ENCODE results near the gene DENND6A.
A peak's percentile ranks its signal among the peaks of the same experiment; 100 is the strongest.
"Not testable (repeated sequence)": the region's sequence is repeated elsewhere in the genome, so short reads cannot be mapped to it uniquely, and the experiment has no call there.

DENND6A gene

DNA sequence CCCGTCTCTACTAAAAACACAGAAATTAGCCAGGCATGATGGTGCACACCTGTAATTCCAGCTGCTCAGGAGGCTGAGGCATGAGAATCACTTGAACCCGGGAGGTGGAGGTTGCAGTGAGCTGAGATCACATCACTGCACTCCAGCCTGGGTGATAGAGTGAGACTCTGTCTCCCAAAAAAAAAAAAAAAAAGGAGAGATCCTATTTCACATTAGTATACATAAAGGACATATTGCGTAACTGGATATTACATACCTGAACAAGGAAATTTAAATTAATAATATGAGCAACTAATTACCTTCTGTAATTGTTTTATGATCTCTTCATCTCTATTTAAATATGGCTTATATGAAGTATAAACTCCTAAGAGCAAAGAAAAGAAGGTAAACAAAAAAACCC lies 58.6 kb downstream of the DENND6A start:
- DNase-seq, result not testable (repeated sequence)

GRCh38 chr3:57627976-57628375 lies 64.9 kb downstream of the DENND6A start:
- DNase-seq, result no peak

- no peak for DNase-seq
Observed at GRCh38 chr3:57624801-57625200, 68.1 kb downstream of the DENND6A start.

GRCh38 chr3:57622362-57622761 lies 70.5 kb downstream of the DENND6A start:
- no peak for DNase-seq

DNA sequence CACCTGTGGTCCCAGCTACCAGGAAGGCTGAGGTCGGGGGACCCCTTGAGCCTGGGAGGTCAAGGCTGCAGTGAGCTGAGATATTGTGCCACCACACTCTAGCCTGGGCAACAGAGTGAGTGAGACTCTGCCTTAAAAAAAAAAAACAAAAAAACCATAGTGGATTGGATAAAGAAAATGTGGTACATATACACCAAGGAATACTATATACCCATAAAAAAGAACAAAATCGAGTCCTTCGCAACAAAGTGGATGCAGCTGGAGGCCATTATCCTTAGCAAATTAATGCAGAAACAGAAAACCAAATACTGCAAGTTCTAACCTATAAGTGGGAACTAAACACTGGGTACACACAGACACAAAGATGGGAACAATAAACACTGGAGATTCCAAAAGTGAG lies 75.1 kb downstream of the DENND6A start:
- no peak for DNase-seq

GRCh38 chr3:57616233-57616632 lies 76.6 kb downstream of the DENND6A start:
- DNase-seq, result no peak

- not testable (repeated sequence) for DNase-seq
Observed at GRCh38 chr3:57611870-57612269, 81.0 kb downstream of the DENND6A start.

DNA sequence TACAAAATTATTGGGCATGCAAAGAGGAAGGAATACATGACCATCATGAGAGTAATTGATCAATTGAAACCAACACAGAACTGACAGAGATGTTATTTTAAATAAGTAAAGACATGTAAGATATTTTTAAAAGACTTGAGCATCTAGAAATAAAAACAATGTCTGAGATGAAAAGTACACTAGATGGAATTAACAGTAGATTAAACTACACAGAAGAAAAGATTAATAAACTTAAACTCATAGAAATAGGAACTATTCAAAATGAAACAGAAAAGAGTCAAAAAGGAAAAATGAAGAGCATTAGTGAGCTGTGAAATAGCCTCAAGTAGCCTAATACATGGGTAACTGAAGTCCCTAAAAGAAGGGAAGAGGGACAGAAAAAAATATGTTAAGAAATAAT lies 87.2 kb downstream of the DENND6A start:
- no peak for DNase-seq

DNA sequence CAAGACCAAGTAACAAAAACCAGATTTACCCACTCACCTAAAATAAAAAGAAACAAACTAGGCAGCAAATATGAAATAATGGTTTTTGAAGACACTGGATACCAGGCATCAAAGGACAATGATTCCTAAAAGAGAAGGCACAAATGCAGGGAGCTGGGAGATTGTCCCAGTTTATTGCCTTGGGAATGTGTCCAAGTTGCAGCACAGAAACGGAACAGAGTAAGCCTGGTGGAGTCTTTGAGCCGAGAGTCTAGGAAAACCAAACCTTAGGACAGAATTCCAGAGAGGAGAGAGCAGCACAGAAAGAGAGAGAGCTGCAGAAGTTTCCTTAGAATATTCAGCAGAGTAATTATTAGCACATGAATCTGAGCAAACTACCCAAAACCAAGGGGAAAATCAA lies 87.9 kb downstream of the DENND6A start:
- DNase-seq, result no peak

- no peak for DNase-seq
Observed at GRCh38 chr3:57600195-57600594, 92.7 kb downstream of the DENND6A start.

GRCh38 chr3:57598765-57599360 lies 94.0 kb downstream of the DENND6A start:
- no peak for DNase-seq

GRCh38 chr3:57597127-57597923 lies 95.6 kb downstream of the DENND6A start, which contains the start of gene ARF4:
ARF4 (minus strand) TSS chr3:57597344; CDS start chr3:57597140, 204 bp downstream.
- DNase-seq, result peak; percentile 96 to 97

- DNase-seq, result peak in 1 of 2 experiments; percentile 15
Observed at GRCh38 chr3:57596495-57597126, 96.3 kb downstream of the DENND6A start.

GRCh38 chr3:57594576-57594975 lies 98.3 kb downstream of the DENND6A start:
- DNase-seq, result no peak

DNA sequence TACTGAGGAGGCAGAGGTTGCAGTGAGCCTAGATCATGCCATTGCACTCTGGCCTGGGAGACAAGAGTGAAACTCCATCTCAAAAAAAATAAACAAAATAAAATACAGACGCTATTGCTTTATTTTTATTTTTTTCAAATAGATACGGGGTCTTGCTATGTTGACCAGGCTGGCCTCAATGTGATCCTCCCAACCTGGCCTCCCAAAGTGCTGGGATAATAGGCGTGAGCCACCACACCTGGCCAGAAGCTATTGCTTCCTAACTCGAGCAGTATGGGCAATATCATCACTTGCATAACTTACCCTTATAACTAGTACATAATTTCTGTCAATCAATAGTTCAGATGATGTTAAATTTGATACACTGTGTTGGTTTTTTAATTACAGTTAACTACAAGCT lies 98.7 kb downstream of the DENND6A start:
- no peak for DNase-seq

DNA sequence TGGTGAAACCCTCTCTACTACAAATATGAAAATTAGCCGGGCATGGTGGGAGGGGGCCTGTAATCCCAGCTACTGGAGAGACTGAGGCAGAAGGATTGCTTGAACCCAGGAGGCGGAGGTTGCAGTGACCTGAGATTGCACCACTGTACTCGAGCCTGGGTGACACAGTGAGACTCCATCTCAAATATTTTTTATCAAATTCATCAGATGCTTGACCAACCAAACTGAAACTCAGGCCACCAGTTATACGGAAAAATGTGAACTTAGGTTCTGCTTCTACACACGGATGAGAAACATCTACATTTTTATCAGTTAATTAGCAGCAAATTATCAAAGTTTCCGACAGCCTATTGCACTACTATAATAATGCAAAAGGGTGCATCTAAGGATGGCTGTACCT lies 100.6 kb downstream of the DENND6A start:
- DNase-seq, result no peak

DNA sequence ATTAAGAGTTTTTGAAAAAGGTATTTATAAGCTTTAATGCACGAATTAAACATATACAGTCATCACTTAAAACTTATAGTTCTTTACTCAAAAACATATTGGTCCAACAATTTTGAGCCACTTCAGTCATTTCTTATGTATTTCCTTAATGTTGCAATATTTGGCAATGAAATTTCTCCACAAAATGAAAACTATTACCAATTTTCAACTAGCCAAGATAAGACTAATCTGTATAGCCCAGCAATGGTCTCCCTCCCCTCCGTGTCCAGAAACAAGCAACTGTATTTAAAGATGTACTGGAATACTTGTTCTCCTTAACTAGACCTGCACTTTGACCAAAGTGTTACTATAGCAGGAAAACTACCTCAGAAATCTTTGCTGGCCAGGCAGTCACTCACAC lies 105.0 kb downstream of the DENND6A start:
- DNase-seq, result no peak

DNA sequence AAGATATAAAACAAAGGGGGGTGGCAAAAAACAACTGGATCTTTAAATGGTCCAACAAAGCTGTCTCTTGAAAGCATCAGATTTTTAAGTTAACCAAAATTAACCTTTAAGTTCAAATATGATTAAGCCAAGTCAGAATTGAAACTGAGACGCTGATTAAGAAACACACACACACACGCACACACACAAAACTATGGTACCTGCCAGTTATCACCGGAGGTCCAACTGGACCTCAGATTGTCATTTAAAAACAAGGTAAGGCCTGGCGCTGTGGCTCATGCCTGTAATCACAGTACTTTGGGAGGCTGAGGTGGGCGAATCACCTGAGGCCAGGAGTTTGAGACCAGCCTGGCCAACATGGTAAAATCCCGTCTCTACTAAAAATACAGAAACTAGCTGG lies 106.1 kb downstream of the DENND6A start:
- no peak for DNase-seq

DNA sequence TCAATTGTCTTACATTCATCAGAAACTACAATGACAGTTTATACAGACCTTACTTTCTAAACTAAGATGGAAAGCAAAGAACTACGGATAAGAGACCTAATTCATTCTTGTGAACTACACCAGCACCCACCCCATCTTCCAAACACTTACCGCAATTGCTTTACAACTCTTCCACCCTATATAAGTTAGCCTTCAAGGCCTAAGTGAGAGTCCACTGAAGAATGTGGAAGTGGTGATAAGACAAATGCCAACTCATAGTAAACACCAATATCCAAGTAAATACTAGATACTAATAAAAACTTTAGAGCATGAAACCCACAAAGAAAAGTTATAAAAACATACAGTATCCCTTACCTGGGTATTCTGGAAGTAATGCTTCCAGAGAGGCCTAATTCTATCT lies 109.3 kb downstream of the DENND6A start:
- DNase-seq, result no peak

DNA sequence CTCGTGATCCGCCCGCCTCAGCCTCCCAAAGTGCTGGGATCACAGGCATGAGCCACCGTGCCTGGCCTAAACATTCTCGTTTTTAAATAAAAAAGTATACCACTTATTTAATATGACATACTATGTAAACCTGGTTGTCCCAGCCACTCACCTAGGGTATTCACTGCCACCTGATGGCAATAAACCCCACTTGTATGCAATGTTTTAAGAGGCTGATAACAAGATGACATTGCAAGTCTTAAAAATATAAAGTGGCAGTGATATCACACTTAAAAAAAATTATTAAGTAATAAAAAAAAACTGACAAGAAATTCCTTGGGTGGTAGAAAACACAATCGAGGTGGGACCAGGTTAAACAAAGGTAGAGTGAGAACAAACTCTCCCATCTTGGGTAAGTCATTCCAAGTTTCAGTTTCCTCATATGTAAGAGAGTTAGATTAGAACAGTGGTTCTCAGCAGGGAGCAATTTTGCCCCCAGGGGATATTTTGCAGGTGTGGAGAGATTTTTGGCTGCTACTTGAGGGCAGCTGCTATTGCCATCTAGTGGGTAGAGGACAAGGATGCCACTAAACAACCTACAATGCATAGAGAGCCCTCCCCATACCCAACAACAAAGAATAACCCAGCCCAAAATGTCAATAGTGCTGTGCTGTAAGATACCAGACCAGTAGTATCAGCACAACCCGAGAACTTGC lies 110.3 kb downstream of the DENND6A start:
- DNase-seq, result no peak

- no peak for DNase-seq
Observed at GRCh38 chr3:57577801-57578200, 115.1 kb downstream of the DENND6A start.

DNA sequence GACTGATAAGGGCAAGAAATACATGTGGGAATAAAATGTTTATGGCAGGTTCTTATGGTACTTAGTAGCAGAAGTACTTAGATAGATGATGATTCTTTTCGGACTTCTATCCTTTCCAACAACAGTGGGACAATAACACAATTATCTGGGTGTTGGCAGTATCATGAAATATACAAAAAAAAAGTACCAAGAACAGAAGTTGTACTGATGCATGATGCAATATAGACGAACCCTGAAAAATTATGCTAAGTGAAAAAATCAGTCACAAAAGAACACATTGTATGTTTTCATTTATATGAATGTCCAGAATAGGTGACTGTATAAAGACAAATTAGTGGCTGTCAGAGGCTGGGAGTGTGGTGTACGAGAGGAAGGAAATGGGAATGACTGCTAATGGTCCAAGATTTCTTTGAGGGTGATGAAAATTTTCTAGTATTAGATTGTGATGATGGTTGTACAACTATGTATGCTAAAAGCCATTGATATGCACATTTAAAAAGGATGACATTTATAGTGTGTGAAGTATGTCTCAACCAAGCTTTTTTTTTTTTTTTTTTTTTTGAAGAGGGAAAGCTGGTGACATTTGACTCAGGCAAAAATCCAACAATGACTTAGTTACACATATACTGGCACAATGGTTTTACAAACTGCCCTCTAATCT lies 116.8 kb downstream of the DENND6A start:
- no peak for DNase-seq

All from cerebellar nuclear complex (tissue), 1 donor.